ENCODE data around the gene HIKESHI. TPM values are rescaled to one million over a fixed set of nuclear protein-coding genes. Genes with fewer than 3 reads are reported as not detected.
"Not testable (repeated sequence)": the region's sequence is repeated elsewhere in the genome, so short reads cannot be mapped to it uniquely, and the experiment has no call there.

HIKESHI gene
- total RNA-seq, 2 experiments from 2014 or later, result 34.9 to 48.6 TPM

GRCh38 chr11:86287468-86287796, 14.6 kb upstream of the HIKESHI start:
- no TSS peak for BruUV-seq (replicated peaks)
- no peaks in the 10 kb centered on the region for H4K20me1 ChIP-seq (ENCODE audit: insufficient read depth, low read length)
- H3K4me3 ChIP-seq (ENCODE audit: low read depth, low read length, poor library complexity, severe bottlenecking), result no peak overlapping the region
- H3K9me2 ChIP-seq (ENCODE audit: insufficient read depth, low read length), result no peaks in the 10 kb centered on the region
- no peaks in the 10 kb centered on the region for H3K9me3 ChIP-seq (ENCODE audit: low read length)
- no peak for DNase-seq (ENCODE audit: low spot score)
- no peak overlapping the region for H3K27ac ChIP-seq (ENCODE audit: low read depth, low read length, poor library complexity, severe bottlenecking)
- CTCF ChIA-PET (ENCODE audit: unreplicated experiment), result no interaction called here
- POLR2A ChIA-PET, result no interaction called here
- H3K36me3 ChIP-seq (ENCODE audit: insufficient read depth, low read length), result peaks cover 8% of the 10 kb centered on the region; the same call in 1 of the 2 replicates
- TF ChIP-seq EZH2phosphoT487 (IDR thresholded peaks at IDR 0.05; ENCODE audit: borderline replicate concordance, low read depth, low read length) (no peak), CTCF (conservative IDR thresholded peaks at IDR 0.05; ENCODE audit: low read length) (no peak)
- H2AFZ ChIP-seq (ENCODE audit: low read length), result no peak overlapping the region
- no peak overlapping the region for H3K4me2 ChIP-seq (ENCODE audit: low read length)
- intact Hi-C loops (cut with micrococcal nuclease; ENCODE audit: unreplicated experiment), result no loop called here
- no peaks in the 10 kb centered on the region for H3K4me1 ChIP-seq (ENCODE audit: insufficient read depth, low read length, poor library complexity, severe bottlenecking)
- no peaks in the 10 kb centered on the region for H3K79me2 ChIP-seq (ENCODE audit: insufficient read depth, low read depth, low read length)

DNA sequence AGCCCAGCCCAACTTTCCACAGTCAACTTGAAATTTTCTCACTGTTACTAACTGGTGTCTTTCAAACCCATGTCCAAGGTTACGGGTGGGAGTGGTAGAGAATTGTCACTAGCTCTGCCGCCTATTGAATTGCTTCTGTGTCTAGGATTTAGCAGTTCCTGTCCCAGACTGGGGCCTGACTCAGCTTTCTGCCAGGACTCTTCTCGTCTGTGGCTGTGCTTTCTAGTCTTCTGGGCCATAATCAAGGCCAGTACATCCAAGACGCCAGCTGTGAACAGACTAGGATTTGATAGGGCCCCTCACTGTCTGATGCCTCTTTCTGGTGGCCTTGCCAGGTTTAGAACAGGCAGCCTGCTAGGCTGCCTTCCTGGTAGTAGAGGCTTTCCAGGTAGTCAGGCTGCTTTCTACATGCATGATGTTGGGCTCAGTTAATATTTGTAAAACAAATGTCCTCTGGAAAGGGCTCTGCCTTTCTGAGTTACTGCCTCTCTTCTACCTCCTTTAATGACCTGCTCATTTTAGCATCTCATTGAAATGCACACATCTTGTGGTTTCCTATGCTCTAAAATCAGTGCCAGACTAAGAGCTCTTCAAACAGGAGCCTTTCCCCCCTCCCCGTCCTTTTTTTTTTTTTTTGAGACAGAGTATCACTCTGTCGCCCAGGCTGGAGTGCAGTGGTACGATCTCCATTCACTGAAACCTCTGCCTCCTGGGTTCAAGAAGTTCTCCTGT, 13.1 kb upstream of the HIKESHI start:
- Histone ChIP-seq H4K20me1 (ENCODE audit: insufficient read depth, low read length) (no peaks in the 10 kb centered on the region), H3K79me2 (ENCODE audit: insufficient read depth, low read depth, low read length) (no peaks in the 10 kb centered on the region), H3K9me2 (ENCODE audit: insufficient read depth, low read length) (no peaks in the 10 kb centered on the region), H3K36me3 (ENCODE audit: insufficient read depth, low read length) (peaks cover 7% of the 10 kb centered on the region; the same call in 1 of the 2 replicates), H2AFZ (ENCODE audit: low read length) (no peak overlapping the region), H3K9me3 (ENCODE audit: low read length) (no peaks in the 10 kb centered on the region), H3K4me2 (ENCODE audit: low read length) (no peak overlapping the region), H3K27ac (ENCODE audit: low read depth, low read length, poor library complexity, severe bottlenecking) (no peak overlapping the region), H3K4me3 (ENCODE audit: low read depth, low read length, poor library complexity, severe bottlenecking) (no peak overlapping the region), H3K4me1 (ENCODE audit: insufficient read depth, low read length, poor library complexity, severe bottlenecking) (no peaks in the 10 kb centered on the region)
- intact Hi-C loops (cut with micrococcal nuclease; ENCODE audit: unreplicated experiment), result no loop called here
- ChIA-PET CTCF (ENCODE audit: unreplicated experiment) (no interaction called here), POLR2A (no interaction called here)
- no peak for DNase-seq (ENCODE audit: low spot score)
- BruUV-seq (replicated peaks), result no TSS peak
- TF ChIP-seq EZH2phosphoT487 (IDR thresholded peaks at IDR 0.05; ENCODE audit: borderline replicate concordance, low read depth, low read length), result no peak
- TF ChIP-seq CTCF (conservative IDR thresholded peaks at IDR 0.05; ENCODE audit: low read length), result no peak

DNA sequence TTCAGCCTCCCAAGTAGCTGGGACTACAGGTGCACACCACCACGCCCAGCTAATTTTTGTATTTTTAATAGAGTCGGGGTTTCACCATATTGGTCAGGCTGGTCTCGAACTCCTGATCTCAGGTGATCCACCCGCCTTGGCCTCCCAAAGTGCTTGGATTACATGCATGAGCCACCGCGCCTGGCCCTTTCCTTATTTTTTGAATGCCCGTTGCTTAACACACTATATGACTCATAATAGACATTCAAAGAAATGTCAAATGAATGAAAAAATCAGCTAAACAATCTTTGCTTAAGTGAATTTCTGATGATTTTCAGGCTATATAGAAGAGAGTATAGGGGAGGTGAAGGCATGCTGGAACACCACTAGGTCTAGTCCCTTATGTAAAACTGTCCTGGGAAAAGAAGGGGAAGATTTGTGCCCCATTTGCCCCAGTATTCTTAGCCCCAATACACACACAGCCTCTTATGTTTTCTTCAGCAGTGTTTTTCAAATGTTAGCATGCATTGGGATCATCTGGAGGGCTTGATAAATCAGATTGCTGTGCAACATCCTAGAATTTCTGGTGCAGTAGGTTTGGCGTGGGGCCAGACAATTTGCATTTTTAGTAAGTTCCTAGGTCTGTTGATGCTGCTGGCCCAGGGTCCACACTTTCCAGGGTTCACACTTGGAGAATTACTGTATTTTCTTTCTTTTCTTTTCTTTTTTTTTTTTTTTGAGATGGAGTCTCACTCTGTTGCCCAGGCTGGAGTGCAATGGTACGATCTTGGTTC, 12.3 kb upstream of the HIKESHI start:
- BruUV-seq (replicated peaks); H3K9me3 ChIP-seq (ENCODE audit: low read length); DNase-seq (ENCODE audit: low spot score); H3K4me1 ChIP-seq (ENCODE audit: insufficient read depth, low read length, poor library complexity, severe bottlenecking); H3K4me3 ChIP-seq (ENCODE audit: low read depth, low read length, poor library complexity, severe bottlenecking); CTCF ChIA-PET (ENCODE audit: unreplicated experiment); H3K9me2 ChIP-seq (ENCODE audit: insufficient read depth, low read length); H2AFZ ChIP-seq (ENCODE audit: low read length); H3K36me3 ChIP-seq (ENCODE audit: insufficient read depth, low read length); H4K20me1 ChIP-seq (ENCODE audit: insufficient read depth, low read length); H3K4me2 ChIP-seq (ENCODE audit: low read length); H3K79me2 ChIP-seq (ENCODE audit: insufficient read depth, low read depth, low read length); H3K27ac ChIP-seq (ENCODE audit: low read depth, low read length, poor library complexity, severe bottlenecking): not testable (repeated sequence)
- POLR2A ChIA-PET, result interaction anchor here (0.7 to 0.9 kb wide), 3 partner anchors 272 to 1123 kb away, joined by 3 to 4 read pairs (median 3); no protein-coding TSS in a partner anchor
- intact Hi-C loops (cut with micrococcal nuclease; ENCODE audit: unreplicated experiment), result loop anchor here (2.0 kb wide), 2 partner anchors 247 to 349 kb away; no protein-coding TSS in a partner anchor

All from OCI-LY7 (cell line).